HL-60 (cell line): Measurements from ENCODE around the gene ZMYND10.

Experiments used
- GABPA ChIP-seq: IDR thresholded peaks from 2 replicates; pipeline ENCODE4 v1.6.1; 2012; ENCODE audit warnings: low read depth
- POLR2AphosphoS5 ChIP-seq: IDR thresholded peaks from 2 replicates; pipeline ENCODE4 v1.6.1; 2012; ENCODE audit warnings: low read depth
- REST ChIP-seq: IDR thresholded peaks from 2 replicates; pipeline ENCODE4 v1.6.1; 2012; ENCODE audit warnings: low read depth; ENCODE audit not compliant: insufficient replicate concordance
- TF ChIP-seq, protein P1 (sequence below): IDR thresholded peaks from one replicate; pipeline ENCODE4 v1.5.1; 2011; ENCODE audit warnings: low read length, control low read depth, inconsistent platforms; ENCODE audit not compliant: insufficient read depth

GRCh38 chr3:50325497-50326181 lies 19.9 kb downstream of the ZMYND10 start:
- TF ChIP-seq POLR2AphosphoS5 = no peak
- TF ChIP-seq, protein P1, sequence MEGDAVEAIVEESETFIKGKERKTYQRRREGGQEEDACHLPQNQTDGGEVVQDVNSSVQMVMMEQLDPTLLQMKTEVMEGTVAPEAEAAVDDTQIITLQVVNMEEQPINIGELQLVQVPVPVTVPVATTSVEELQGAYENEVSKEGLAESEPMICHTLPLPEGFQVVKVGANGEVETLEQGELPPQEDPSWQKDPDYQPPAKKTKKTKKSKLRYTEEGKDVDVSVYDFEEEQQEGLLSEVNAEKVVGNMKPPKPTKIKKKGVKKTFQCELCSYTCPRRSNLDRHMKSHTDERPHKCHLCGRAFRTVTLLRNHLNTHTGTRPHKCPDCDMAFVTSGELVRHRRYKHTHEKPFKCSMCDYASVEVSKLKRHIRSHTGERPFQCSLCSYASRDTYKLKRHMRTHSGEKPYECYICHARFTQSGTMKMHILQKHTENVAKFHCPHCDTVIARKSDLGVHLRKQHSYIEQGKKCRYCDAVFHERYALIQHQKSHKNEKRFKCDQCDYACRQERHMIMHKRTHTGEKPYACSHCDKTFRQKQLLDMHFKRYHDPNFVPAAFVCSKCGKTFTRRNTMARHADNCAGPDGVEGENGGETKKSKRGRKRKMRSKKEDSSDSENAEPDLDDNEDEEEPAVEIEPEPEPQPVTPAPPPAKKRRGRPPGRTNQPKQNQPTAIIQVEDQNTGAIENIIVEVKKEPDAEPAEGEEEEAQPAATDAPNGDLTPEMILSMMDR = no peak
- no peak for TF ChIP-seq REST
- TF ChIP-seq GABPA = no peak
